GM21390 (cell line): ENCODE measurements around the gene OR2A5.
"Not testable (repeated sequence)": the region's sequence is repeated elsewhere in the genome, so short reads cannot be mapped to it uniquely, and the experiment has no call there.

Source experiments
- ATAC-seq: cut with Tn5 transposase; IDR thresholded peaks from one replicate; pipeline ENCODE4 v1.9.1; 2021; ENCODE audit not compliant: unreplicated experiment

OR2A5 gene, protein sequence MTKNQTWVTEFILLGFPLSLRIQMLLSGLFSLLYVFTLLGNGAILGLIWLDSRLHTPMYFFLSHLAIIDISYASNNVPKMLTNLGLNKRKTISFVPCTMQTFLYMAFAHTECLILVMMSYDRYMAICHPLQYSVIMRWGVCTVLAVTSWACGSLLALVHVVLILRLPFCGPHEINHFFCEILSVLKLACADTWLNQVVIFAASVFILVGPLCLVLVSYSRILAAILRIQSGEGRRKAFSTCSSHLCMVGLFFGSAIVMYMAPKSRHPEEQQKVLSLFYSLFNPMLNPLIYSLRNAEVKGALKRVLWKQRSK

DNA sequence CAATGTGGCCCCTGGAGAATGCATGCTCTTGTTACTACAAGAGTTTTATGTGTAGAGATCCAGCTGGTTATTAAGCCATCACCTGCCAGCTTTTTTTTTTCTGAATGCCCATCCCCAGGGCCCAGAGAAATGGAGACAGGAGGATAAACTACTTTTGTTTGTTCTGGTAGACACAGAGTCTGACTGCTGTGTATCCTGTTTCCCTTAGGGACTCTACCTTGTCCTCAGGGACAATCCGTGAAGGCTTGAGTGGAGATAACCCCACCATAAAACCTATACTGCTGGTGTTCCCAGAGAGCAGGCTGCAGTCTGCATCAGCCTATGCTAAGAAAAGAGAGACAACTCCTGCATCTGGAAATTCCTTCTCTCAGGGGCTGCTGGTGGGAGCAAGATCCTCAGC is at the start of gene OR2A5:
Gene OR2A5 (plus strand): TSS at position 301 of the 400 bp plus-strand sequence. CDS start 1,454 bp downstream, outside the sequence.
- no peak for ATAC-seq

- ATAC-seq: no peak
Measured at GRCh38 chr7:144000020-144000419, 48.7 kb upstream of the OR2A5 start, which contains the start of gene OR6B1. TSS of gene OR6B1 (plus strand) at chr7:144000320. CDS start at chr7:144003997, 3,677 bp downstream.

GRCh38 chr7:144001543-144001942 is 47.2 kb upstream of the OR2A5 start:
- ATAC-seq: no peak

DNA sequence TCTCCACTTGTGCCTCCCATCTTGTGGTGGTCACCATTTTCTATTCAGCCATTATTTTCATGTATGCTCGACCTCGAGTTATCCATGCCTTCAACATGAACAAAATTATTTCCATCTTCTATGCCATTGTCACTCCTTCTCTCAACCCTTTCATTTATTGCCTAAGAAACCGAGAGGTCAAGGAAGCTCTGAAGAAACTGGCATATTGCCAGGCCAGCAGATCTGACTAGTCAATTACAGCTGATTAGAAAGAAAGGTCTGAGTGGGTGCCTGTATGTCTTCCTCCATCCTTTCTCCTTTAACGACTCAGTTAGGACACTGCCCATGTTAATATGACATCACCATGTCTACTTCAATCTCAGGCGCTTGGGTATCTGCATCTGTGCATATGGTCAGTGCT is 44.0 kb upstream of the OR2A5 start:
- no peak for ATAC-seq

GRCh38 chr7:144006029-144006691 is 42.6 kb upstream of the OR2A5 start:
- no peak for ATAC-seq

DNA sequence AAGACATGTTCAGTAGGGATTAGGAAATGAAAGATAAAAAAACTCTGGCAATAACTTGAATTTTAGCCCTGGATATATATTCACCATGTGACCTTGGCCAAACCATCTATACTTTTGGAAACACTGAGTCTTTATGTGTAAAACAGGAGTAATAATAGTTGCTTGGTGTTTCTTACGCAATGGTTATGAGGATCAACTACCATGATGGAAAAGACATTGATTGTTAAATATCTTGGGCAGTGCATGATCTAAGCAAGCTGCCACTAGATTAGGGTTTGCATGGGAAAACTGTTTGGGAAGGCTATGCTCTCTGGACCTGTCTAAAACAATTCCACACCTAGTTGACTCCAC is 42.1 kb upstream of the OR2A5 start:
- no peak for ATAC-seq

DNA sequence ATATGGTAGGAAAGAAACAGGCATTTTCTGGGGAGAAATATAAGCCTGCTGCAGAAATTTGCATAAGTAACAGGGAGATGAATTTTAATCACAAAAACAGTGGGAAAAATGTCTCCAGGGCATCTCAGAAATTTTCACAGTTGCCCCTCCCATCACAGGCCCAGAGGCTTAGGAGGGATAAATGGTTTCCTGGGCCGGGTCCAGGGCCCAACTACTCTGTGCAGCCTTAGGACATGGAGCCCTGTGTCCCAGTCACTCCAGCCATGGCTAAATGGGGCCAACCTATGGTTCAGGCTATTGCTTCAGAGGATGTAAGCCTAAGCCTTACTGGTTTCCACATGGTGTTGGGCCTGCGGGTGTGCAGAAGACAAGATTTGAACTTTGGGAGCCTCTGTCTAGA is 39.4 kb upstream of the OR2A5 start:
- no peak for ATAC-seq

DNA sequence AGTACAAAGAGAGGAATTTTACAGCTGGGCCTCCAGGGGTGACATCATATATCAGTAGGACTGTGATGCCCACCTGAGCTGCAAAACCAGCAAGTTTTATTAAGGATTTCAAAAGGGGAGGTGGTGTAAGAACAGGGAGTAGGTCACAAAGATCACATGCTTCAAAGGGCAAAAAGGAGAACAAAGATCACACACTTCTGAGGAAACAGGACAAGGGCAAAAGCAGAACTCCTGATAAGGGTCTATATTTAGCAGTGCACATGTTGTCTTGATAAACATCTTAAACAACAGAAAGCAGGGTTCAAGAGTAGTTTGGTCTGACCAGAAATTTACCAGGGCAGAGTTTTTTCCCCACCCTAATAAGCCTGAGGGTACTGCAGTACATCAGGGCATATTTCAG is 38.7 kb upstream of the OR2A5 start:
- not testable (repeated sequence) for ATAC-seq

- ATAC-seq: not testable (repeated sequence)
Measured at GRCh38 chr7:144010821-144011220, 37.9 kb upstream of the OR2A5 start.

DNA sequence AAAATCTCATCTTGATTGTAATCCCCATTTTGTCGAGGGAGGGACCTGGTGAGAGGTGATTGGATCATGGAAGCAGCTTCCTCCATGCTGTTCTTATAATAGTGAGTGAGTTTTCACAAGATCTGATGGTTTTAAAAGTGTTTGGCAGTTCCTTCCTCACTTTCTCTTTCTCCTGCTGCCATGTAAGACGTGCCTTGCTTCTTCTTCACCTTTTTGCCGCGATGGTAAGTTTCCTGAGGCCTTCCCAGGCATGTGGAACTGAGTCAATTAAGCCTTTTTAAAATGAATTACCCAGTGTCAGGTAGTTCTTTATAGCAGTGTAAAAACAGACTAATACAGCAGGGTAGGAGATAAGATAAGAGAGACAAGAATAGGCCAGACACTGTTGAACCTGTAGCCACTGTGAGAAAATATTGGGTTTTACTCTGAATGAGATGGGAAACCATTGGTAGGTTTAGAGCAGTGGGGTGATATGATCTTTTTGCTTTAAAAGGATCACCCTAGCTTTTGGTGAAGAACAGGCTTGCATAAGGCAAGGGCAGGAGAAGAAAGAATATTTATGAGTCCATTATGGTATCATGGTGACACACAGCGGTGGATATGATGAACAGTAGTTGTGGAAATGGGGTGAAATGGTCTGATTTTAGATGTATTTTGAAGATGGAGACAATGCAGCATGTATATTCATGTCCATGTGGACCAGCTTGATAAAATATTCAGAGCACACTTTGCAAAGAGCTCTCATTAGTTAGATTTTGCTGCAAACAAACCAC is 37.1 kb upstream of the OR2A5 start:
- no peak for ATAC-seq

DNA sequence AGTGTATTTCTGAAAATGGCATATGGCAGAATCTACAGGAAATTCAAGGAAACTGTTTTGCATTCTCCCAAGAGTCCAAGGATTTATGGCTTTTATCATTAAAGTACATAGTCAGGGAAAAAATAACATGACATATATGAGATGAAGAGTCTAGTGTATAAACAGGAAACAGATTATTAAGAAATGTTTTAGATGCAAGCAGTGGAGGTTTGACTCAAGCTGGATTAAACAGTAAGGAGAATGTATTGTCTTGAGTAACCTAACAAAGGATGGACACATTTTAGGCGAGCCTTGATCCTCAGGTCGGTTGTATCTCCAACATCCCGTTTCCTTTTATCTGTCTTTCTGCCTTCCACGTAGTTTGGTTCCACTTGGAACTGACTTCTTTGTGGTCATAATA is 30.7 kb upstream of the OR2A5 start:
- no peak for ATAC-seq

- ATAC-seq: no peak
Measured at GRCh38 chr7:144019457-144019856, 29.3 kb upstream of the OR2A5 start.

DNA sequence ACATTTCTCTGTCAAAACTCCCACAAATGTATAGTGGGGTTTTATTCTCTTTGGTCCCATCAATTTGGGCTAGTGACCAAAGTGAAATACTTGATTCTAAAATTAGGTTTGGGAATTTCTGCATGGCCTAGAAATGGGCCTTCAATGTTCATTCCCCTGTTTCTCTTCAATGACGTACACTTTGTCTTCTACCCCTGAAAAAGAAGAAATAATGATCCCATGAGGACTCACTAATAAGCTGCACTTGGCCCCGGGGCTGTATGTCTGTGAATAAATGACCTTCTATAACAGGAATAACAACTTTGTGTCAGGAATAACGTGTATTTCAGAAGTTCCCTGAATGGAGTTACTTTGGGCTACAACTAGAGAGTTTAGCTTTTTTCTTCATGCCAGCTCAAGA is 28.4 kb upstream of the OR2A5 start:
- ATAC-seq: no peak

DNA sequence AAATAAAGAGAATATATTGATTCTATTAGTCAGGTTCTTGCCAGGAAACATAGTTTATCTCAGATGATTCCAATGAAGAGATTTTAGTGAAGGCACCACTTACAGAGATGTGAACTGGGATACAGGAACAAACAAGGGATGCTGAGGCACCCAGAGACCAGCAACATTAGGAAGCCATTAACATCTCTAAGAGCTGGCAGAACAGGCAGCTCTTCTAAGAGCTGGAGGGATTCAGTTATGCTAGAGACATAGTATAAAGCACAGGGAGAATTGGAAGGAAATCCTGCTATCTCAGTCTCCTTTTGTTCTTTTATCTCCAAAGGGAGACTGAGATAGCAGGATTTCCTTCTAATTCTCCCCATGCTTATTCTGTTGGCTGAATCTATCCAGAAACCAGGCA is 26.6 kb upstream of the OR2A5 start:
- no peak for ATAC-seq

- no peak for ATAC-seq
Measured at GRCh38 chr7:144023171-144023827, 25.4 kb upstream of the OR2A5 start.

DNA sequence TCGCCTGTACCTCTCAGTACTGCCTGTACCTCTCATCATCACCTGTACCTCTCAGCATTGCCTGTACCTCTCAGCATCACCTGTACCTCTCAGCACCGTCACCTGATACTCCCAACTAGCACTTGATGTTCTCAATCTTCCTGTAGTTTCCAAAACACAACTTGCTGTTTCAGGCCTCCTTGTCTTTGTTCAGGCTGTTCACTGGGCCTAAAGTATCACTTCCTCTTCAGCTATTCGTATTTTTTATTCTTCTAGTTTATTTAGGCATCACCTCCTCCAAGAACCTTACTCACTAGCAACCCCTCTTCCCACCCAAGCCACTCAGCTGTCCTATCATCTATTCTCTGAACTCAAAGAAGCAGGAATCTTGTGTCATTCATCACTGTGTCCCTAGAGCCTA is 24.5 kb upstream of the OR2A5 start:
- no peak for ATAC-seq

GRCh38 chr7:144026203-144026883 is 22.4 kb upstream of the OR2A5 start:
- no peak for ATAC-seq

- no peak for ATAC-seq
Measured at GRCh38 chr7:144027070-144027469, 21.7 kb upstream of the OR2A5 start.

DNA sequence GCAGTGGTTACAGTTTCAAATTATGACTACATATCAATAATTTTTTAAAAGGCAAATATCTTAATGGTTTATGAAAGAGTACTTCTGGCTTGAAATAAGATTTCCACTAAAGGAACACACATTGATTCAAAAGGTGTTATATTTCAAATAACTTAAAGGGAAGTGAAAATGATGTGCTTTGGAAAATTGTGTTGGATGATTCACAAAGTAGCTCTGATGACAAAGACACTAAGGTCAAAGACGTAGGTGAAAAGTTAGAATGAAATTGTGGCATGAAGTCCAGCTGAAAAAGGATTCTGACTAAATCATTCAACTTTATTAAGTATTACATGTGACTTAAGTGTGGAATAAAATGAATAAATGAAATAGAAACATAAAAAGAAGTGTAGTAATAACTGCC is 20.8 kb upstream of the OR2A5 start:
- no peak for ATAC-seq

GRCh38 chr7:144028547-144028946 is 20.2 kb upstream of the OR2A5 start:
- ATAC-seq: no peak

DNA sequence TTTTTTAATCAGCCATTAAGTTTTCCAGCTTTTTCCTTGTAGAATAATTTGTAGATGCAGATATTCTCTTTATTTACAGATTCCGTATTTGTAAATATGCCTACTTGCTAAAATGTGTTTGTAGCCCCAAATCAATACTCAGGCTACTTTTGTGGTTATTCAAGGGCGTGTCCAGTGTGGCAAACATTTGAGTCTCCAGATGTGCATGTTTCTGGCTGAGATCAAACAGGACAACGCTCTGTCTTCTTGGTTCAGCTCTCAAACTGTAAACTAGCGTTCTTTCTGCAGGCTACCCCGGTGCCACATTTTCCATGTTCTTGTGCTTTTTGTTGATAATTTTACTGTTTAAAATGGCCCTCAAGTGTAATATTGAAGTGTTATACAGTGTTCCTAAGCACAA is 16.2 kb upstream of the OR2A5 start:
- no peak for ATAC-seq
